Measurements from ENCODE around the gene DYSF. TPM values are rescaled to one million over a fixed set of nuclear protein-coding genes. Genes with fewer than 3 reads are reported as not detected.

DYSF gene
- total RNA-seq, 1 donor from 2014 or later, result 85.9 TPM

- no peak for DNase-seq (ENCODE audit: low read depth in 2 of 2)
These were observed 72.8 kb downstream of the DYSF start for GRCh38 chr2:71526141-71526540.

- DNase-seq (ENCODE audit: low read depth in 2 of 2), result no peak
These were observed 73.6 kb downstream of the DYSF start for GRCh38 chr2:71526975-71527374.

- DNase-seq (ENCODE audit: low read depth in 2 of 2), result no peak
These were observed 74.8 kb downstream of the DYSF start for GRCh38 chr2:71528131-71528591.

- no peak for DNase-seq (ENCODE audit: low read depth in 2 of 2)
These were observed 75.4 kb downstream of the DYSF start for GRCh38 chr2:71528749-71529148.

- no peak for DNase-seq (ENCODE audit: low read depth in 2 of 2)
These were observed 76.8 kb downstream of the DYSF start for GRCh38 chr2:71530211-71530610.

- DNase-seq (ENCODE audit: low read depth in 2 of 2), result peak in 1 of 2 donors; percentile 60
These were observed 77.4 kb downstream of the DYSF start for GRCh38 chr2:71530641-71531332.

GRCh38 chr2:71531522-71532047 is 78.2 kb downstream of the DYSF start:
- peak in 1 of 2 donors; percentile 66 for DNase-seq (ENCODE audit: low read depth in 2 of 2)

- DNase-seq (ENCODE audit: low read depth in 2 of 2), result no peak
These were observed 79.0 kb downstream of the DYSF start for GRCh38 chr2:71532327-71532726.

- DNase-seq (ENCODE audit: low read depth in 2 of 2), result no peak
These were observed 80.8 kb downstream of the DYSF start for GRCh38 chr2:71534201-71534600.

GRCh38 chr2:71534826-71535225 is 81.5 kb downstream of the DYSF start:
- no peak for DNase-seq (ENCODE audit: low read depth in 2 of 2)

GRCh38 chr2:71535526-71535925 is 82.2 kb downstream of the DYSF start:
- no peak for DNase-seq (ENCODE audit: low read depth in 2 of 2)

GRCh38 chr2:71536226-71536671 is 82.9 kb downstream of the DYSF start:
- no peak for DNase-seq (ENCODE audit: low read depth in 2 of 2)

- DNase-seq (ENCODE audit: low read depth in 2 of 2), result no peak
These were observed 84.9 kb downstream of the DYSF start for GRCh38 chr2:71538241-71538640.

GRCh38 chr2:71538656-71539265 is 85.4 kb downstream of the DYSF start:
- no peak for DNase-seq (ENCODE audit: low read depth in 2 of 2)

GRCh38 chr2:71540818-71541217 is 87.5 kb downstream of the DYSF start:
- no peak for DNase-seq (ENCODE audit: low read depth in 2 of 2)

GRCh38 chr2:71544919-71545571 is 91.7 kb downstream of the DYSF start:
- peak in 1 of 2 donors; percentile 37 for DNase-seq (ENCODE audit: low read depth in 2 of 2)

- DNase-seq (ENCODE audit: low read depth in 2 of 2), result peak; percentile 60 to 69
These were observed 92.4 kb downstream of the DYSF start for GRCh38 chr2:71545572-71546274.

GRCh38 chr2:71546275-71546638 is 92.9 kb downstream of the DYSF start:
- DNase-seq (ENCODE audit: low read depth in 2 of 2), result no peak

- DNase-seq (ENCODE audit: low read depth in 2 of 2), result no peak
These were observed 93.5 kb downstream of the DYSF start for GRCh38 chr2:71546777-71547281.

GRCh38 chr2:71547616-71548285 is 94.4 kb downstream of the DYSF start:
- DNase-seq (ENCODE audit: low read depth in 2 of 2), result no peak
